ENCODE measurements around the gene ZCCHC4. TPM values are rescaled to one million over a fixed set of nuclear protein-coding genes. Genes with fewer than 3 reads are reported as not detected.
"Not testable (repeated sequence)": the region's sequence is repeated elsewhere in the genome, so short reads cannot be mapped to it uniquely, and the experiment has no call there.

The ZCCHC4 gene
- total and polyA plus RNA-seq, 2 donors from 2014 or later: 4.3 to 8.4 TPM

- Histone ChIP-seq H3K4me3 (ENCODE audit: low read length in 3 of 3) (no peak overlapping the region), H3K4me1 (ENCODE audit: control insufficient read depth in 2 of 3, insufficient read depth in 2 of 3, low read depth in 1 of 3, low read length in 3 of 3) (no peaks in the 10 kb centered on the region), H3K27me3 (ENCODE audit: control insufficient read depth, insufficient read depth, low read length) (no peaks in the 10 kb centered on the region), H3K9me3 (ENCODE audit: control insufficient read depth in 2 of 3, insufficient read depth in 1 of 3, low read length in 3 of 3) (no peaks in the 10 kb centered on the region), H3K27ac (ENCODE audit: low read depth in 2 of 2, low read length in 2 of 2) (no peak overlapping the region), H3K36me3 (ENCODE audit: control insufficient read depth in 2 of 3, insufficient read depth in 3 of 3, low read length in 3 of 3) (peaks cover 0 to 10% (median 8%) of the 10 kb centered on the region in 3 donors), H3K9ac (ENCODE audit: low read length in 3 of 3) (no peak overlapping the region)
- no peak for TF ChIP-seq CTCF (IDR thresholded peaks at IDR 0.05; ENCODE audit: borderline replicate concordance, extremely low read depth, insufficient read depth)
- DNase-seq: no peak
- intact Hi-C loops (cut with DNase I): no loop called here
- no peak for FAIRE-seq
These were observed 55.3 kb downstream of the ZCCHC4 start for GRCh38 chr4:25367877-25368276.

GRCh38 chr4:25368315-25368714 lies 55.7 kb downstream of the ZCCHC4 start:
- DNase-seq (no peak), FAIRE-seq (no peak)
- Histone ChIP-seq H3K9ac (ENCODE audit: low read length in 3 of 3) (no peak overlapping the region), H3K36me3 (ENCODE audit: control insufficient read depth in 2 of 3, insufficient read depth in 3 of 3, low read length in 3 of 3) (peaks cover 0 to 10% (median 8%) of the 10 kb centered on the region in 3 donors), H3K9me3 (ENCODE audit: control insufficient read depth in 2 of 3, insufficient read depth in 1 of 3, low read length in 3 of 3) (no peaks in the 10 kb centered on the region), H3K27me3 (ENCODE audit: control insufficient read depth, insufficient read depth, low read length) (no peaks in the 10 kb centered on the region), H3K4me3 (ENCODE audit: low read length in 3 of 3) (no peak overlapping the region), H3K27ac (ENCODE audit: low read depth in 2 of 2, low read length in 2 of 2) (no peak overlapping the region), H3K4me1 (ENCODE audit: control insufficient read depth in 2 of 3, insufficient read depth in 2 of 3, low read depth in 1 of 3, low read length in 3 of 3) (peaks cover 0 to 3% (median 0%) of the 10 kb centered on the region in 3 donors)
- TF ChIP-seq CTCF (IDR thresholded peaks at IDR 0.05; ENCODE audit: borderline replicate concordance, extremely low read depth, insufficient read depth): no peak
- intact Hi-C loops (cut with DNase I): no loop called here

GRCh38 chr4:25370242-25370641 lies 57.7 kb downstream of the ZCCHC4 start:
- H3K27ac ChIP-seq (ENCODE audit: low read depth in 2 of 2, low read length in 2 of 2): no peak overlapping the region
- TF ChIP-seq CTCF (IDR thresholded peaks at IDR 0.05; ENCODE audit: borderline replicate concordance, extremely low read depth, insufficient read depth): no peak
- H3K27me3 ChIP-seq (ENCODE audit: control insufficient read depth, insufficient read depth, low read length): no peaks in the 10 kb centered on the region
- peaks cover 0 to 3% (median 0%) of the 10 kb centered on the region in 3 donors for H3K4me1 ChIP-seq (ENCODE audit: control insufficient read depth in 2 of 3, insufficient read depth in 2 of 3, low read depth in 1 of 3, low read length in 3 of 3)
- FAIRE-seq (no peak), DNase-seq (no peak)
- H3K4me3 ChIP-seq (ENCODE audit: low read length in 3 of 3): no peak overlapping the region
- H3K36me3 ChIP-seq (ENCODE audit: control insufficient read depth in 2 of 3, insufficient read depth in 3 of 3, low read length in 3 of 3): peaks cover 0 to 7% (median 1%) of the 10 kb centered on the region in 3 donors
- intact Hi-C loops (cut with DNase I): no loop called here
- H3K9me3 ChIP-seq (ENCODE audit: control insufficient read depth in 2 of 3, insufficient read depth in 1 of 3, low read length in 3 of 3): no peaks in the 10 kb centered on the region
- no peak overlapping the region for H3K9ac ChIP-seq (ENCODE audit: low read length in 3 of 3)

- H3K4me1 ChIP-seq (ENCODE audit: control insufficient read depth in 2 of 3, insufficient read depth in 2 of 3, low read depth in 1 of 3, low read length in 3 of 3); H3K9ac ChIP-seq (ENCODE audit: low read length in 3 of 3); H3K4me3 ChIP-seq (ENCODE audit: low read length in 3 of 3); intact Hi-C loops (cut with DNase I); DNase-seq; FAIRE-seq; H3K27me3 ChIP-seq (ENCODE audit: control insufficient read depth, insufficient read depth, low read length); H3K36me3 ChIP-seq (ENCODE audit: control insufficient read depth in 2 of 3, insufficient read depth in 3 of 3, low read length in 3 of 3); H3K9me3 ChIP-seq (ENCODE audit: control insufficient read depth in 2 of 3, insufficient read depth in 1 of 3, low read length in 3 of 3): not testable (repeated sequence)
- H3K27ac ChIP-seq (ENCODE audit: low read depth in 2 of 2, low read length in 2 of 2): peak overlapping the region in 1 of 2 donors; percentile 65
These were observed 60.0 kb downstream of the ZCCHC4 start for GRCh38 chr4:25372549-25372948.

Data from kidney (tissue), 14 donors.